ENCODE data around the gene SYDE1.

GRCh38 chr19:15104003-15104402, 3.2 kb upstream of the SYDE1 start:
- TF ChIP-seq CTCF (IDR thresholded peaks at IDR 0.05) (no peak), EZH2 (IDR thresholded peaks at IDR 0.05; ENCODE audit: borderline replicate concordance, insufficient read depth, low read depth, low read length, poor library complexity, severe bottlenecking) (no peak)

All from B cell (primary cell).